IMR-90 (cell line): ENCODE data around the gene SOX6. TPM values are rescaled to one million over a fixed set of nuclear protein-coding genes. Genes with fewer than 3 reads are reported as not detected.
A peak's percentile ranks its signal among the peaks of the same experiment; 100 is the strongest.

ENCODE experiments used
- ATAC-seq: fragments of 200-7000 bp; cut with Tn5 transposase; 2 replicates; pipeline ENCODE4 v1.9.1; 2020; ENCODE audit warnings: low read depth, mild to moderate bottlenecking, moderate library complexity
- BruUV-seq: library from RNA; stranded (reverse); fragments of 400-500 nt; replicated peaks from 2 replicates; lab custom pipeline; 2021; lab: Mats Ljungman, UMichigan
- CTCF ChIA-PET: fragments of 300-600 bp; formaldehyde crosslinking; extraction: SDS; loops from one replicate; lab custom pipeline; 2021; ENCODE audit warnings: antibody characterized with exemption; lab: Yijun Ruan, JAX
- POLR2A ChIA-PET: fragments of 300-600 bp; sonication (Branson Sonifier 250); formaldehyde crosslinking; loops from one replicate; lab custom pipeline; 2022; ENCODE audit warnings: antibody characterized with exemption; ENCODE audit not compliant: unreplicated experiment; lab: Charles Lee
- DNase-seq: peaks from one replicate; pipeline ENCODE4 v3.0.0; 2013
- H2AFZ ChIP-seq: replicated peaks from 2 replicates; pipeline ENCODE3; 2013; ENCODE audit warnings: low read length, mild to moderate bottlenecking; ENCODE audit not compliant: poor library complexity
- H2AK5ac ChIP-seq: 2 replicates; pipeline ENCODE4 v1.6.1; 2013; ENCODE audit warnings: low read depth, low read length, inconsistent platforms
- H2AK9ac ChIP-seq: replicated peaks from 2 replicates; pipeline ENCODE3; 2013; ENCODE audit warnings: mild to moderate bottlenecking, low read depth, low read length, moderate library complexity; ENCODE audit not compliant: poor library complexity
- H2BK120ac ChIP-seq: 2 replicates; pipeline ENCODE4 v1.6.1; 2013; ENCODE audit warnings: low read depth, low read length, inconsistent platforms
- H2BK15ac ChIP-seq: 3 replicates; pipeline ENCODE4 v1.6.1; 2013; ENCODE audit warnings: low read depth, low read length, inconsistent platforms
- H2BK20ac ChIP-seq: 2 replicates; pipeline ENCODE4 v1.6.1; 2013; ENCODE audit warnings: low read depth, mild to moderate bottlenecking, inconsistent platforms, low read length, moderate library complexity
- H2BK5ac ChIP-seq: 2 replicates; pipeline ENCODE4 v1.6.1; 2013; ENCODE audit warnings: mild to moderate bottlenecking, low read depth, low read length, inconsistent platforms; ENCODE audit not compliant: poor library complexity, severe bottlenecking
- H3K14ac ChIP-seq: replicated peaks from 2 replicates; pipeline ENCODE4 v1.6.1; 2013; ENCODE audit warnings: low read depth, low read length, inconsistent platforms
- H3K18ac ChIP-seq: 2 replicates; pipeline ENCODE4 v1.6.1; 2013; ENCODE audit warnings: low read depth, low read length, control low read depth
- H3K23ac ChIP-seq: 2 replicates; pipeline ENCODE4 v1.6.1; 2013; ENCODE audit warnings: low read depth, low read length, inconsistent platforms
- H3K27ac ChIP-seq: 2 replicates; pipeline ENCODE4 v1.5.1; 2013; ENCODE audit warnings: mild to moderate bottlenecking, control low read depth, low read length; ENCODE audit not compliant: insufficient read depth
- H3K27me3 ChIP-seq: 2 replicates; pipeline ENCODE4 v1.6.1; 2013; ENCODE audit warnings: low read length; ENCODE audit not compliant: control insufficient read depth, insufficient read depth
- H3K36me3 ChIP-seq: 2 replicates; pipeline ENCODE4 v1.6.1; 2013; ENCODE audit warnings: low read length, mixed read lengths; ENCODE audit not compliant: control insufficient read depth, insufficient read depth
- H3K4ac ChIP-seq: 2 replicates; pipeline ENCODE4 v1.6.1; 2013; ENCODE audit warnings: low read depth, low read length, inconsistent platforms
- H3K4me1 ChIP-seq: 2 replicates; pipeline ENCODE4 v1.6.1; 2013; ENCODE audit warnings: low read length, mixed read lengths; ENCODE audit not compliant: control insufficient read depth, insufficient read depth
- H3K4me2 ChIP-seq: 2 replicates; pipeline ENCODE4 v1.6.1; 2013; ENCODE audit warnings: low read depth, mild to moderate bottlenecking, control low read depth, low read length, moderate library complexity
- H3K4me3 ChIP-seq: 2 replicates; pipeline ENCODE4 v1.5.1; 2013; ENCODE audit warnings: low read depth, mild to moderate bottlenecking, control low read depth, low read length, moderate library complexity; ENCODE audit not compliant: insufficient read depth
- H3K56ac ChIP-seq: 2 replicates; pipeline ENCODE4 v1.6.1; 2013; ENCODE audit warnings: low read length, inconsistent platforms; ENCODE audit not compliant: insufficient read depth; ENCODE audit errors: extremely low read depth
- H3K79me1 ChIP-seq, 2 experiments: 2 replicates each; pipeline ENCODE4 v1.6.1; 2013; ENCODE audit warnings: low read length in 2 of 2, inconsistent platforms in 1 of 2, low read depth in 1 of 2
- H3K9ac ChIP-seq: 2 replicates; pipeline ENCODE4 v1.6.1; 2013; ENCODE audit warnings: low read depth, low read length, control low read depth
- H3K9me1 ChIP-seq: 2 replicates; pipeline ENCODE4 v1.6.1; 2013; ENCODE audit warnings: low read length, inconsistent platforms; ENCODE audit not compliant: insufficient read depth
- H3K9me3 ChIP-seq: 2 replicates; pipeline ENCODE4 v1.6.1; 2013; ENCODE audit warnings: low read length; ENCODE audit not compliant: control insufficient read depth, insufficient read depth
- H4K20me1 ChIP-seq: 2 replicates; pipeline ENCODE4 v1.6.1; 2013; ENCODE audit warnings: low read length, inconsistent platforms; ENCODE audit not compliant: insufficient read depth
- H4K5ac ChIP-seq: 2 replicates; pipeline ENCODE4 v1.6.1; 2013; ENCODE audit warnings: mild to moderate bottlenecking, low read depth, low read length, control low read depth
- H4K8ac ChIP-seq, 2 experiments: 2 replicates each; pipeline ENCODE4 v1.6.1; 2013; ENCODE audit warnings: low read depth in 2 of 2, low read length in 2 of 2, control low read depth in 1 of 2, inconsistent platforms in 1 of 2
- H4K91ac ChIP-seq: 2 replicates; pipeline ENCODE4 v1.6.1; 2013; ENCODE audit warnings: low read depth, low read length, inconsistent platforms; ENCODE audit not compliant: insufficient read depth
- BHLHE40 ChIP-seq: fragments of 150-350 bp; IDR thresholded peaks from 2 replicates; pipeline ENCODE4 v1.6.1; 2016; ENCODE audit warnings: mild to moderate bottlenecking, low read depth, low read length
- CEBPB ChIP-seq: IDR thresholded peaks from 2 replicates; pipeline ENCODE4 v1.6.1; 2012; ENCODE audit warnings: low read depth, low read length, improper control_type of control experiment
- CHD1 ChIP-seq: IDR thresholded peaks from 2 replicates; pipeline ENCODE4 v1.6.1; 2012; ENCODE audit warnings: low read depth, low read length, improper control_type of control experiment
- CTCF ChIP-seq: conservative IDR thresholded peaks from 2 replicates; pipeline ENCODE4 v1.5.1; 2012; ENCODE audit warnings: mild to moderate bottlenecking, low read depth, low read length, improper control_type of control experiment
- ELK1 ChIP-seq: fragments of 150-350 bp; IDR thresholded peaks from 2 replicates; pipeline ENCODE4 v1.6.1; 2016; ENCODE audit warnings: low read depth, mild to moderate bottlenecking, low read length, moderate library complexity, borderline replicate concordance
- MAFK ChIP-seq: IDR thresholded peaks from 2 replicates; pipeline ENCODE4 v1.6.1; 2012; ENCODE audit warnings: low read depth, low read length, improper control_type of control experiment
- MAZ ChIP-seq: IDR thresholded peaks from 2 replicates; pipeline ENCODE4 v1.6.1; 2012; ENCODE audit warnings: low read depth, mild to moderate bottlenecking, low read length, improper control_type of control experiment, moderate library complexity, borderline replicate concordance
- MXI1 ChIP-seq: IDR thresholded peaks from 2 replicates; pipeline ENCODE4 v1.6.1; 2012; ENCODE audit warnings: low read depth, mild to moderate bottlenecking, low read length, moderate library complexity, borderline replicate concordance
- NFE2L2 ChIP-seq: fragments of 150-350 bp; IDR thresholded peaks from 2 replicates; pipeline ENCODE4 v1.6.1; 2016; ENCODE audit warnings: low read depth, mild to moderate bottlenecking, low read length
- POLR2A ChIP-seq: IDR thresholded peaks from 2 replicates; pipeline ENCODE4 v1.6.1; 2012; ENCODE audit warnings: mild to moderate bottlenecking, low read depth, low read length
- RAD21 ChIP-seq: IDR thresholded peaks from 2 replicates; pipeline ENCODE4 v1.6.1; 2012; ENCODE audit warnings: low read length, improper control_type of control experiment
- RCOR1 ChIP-seq: IDR thresholded peaks from 2 replicates; pipeline ENCODE4 v1.6.1; 2012; ENCODE audit warnings: mild to moderate bottlenecking, low read length, improper control_type of control experiment; ENCODE audit not compliant: insufficient replicate concordance
- RFX5 ChIP-seq: IDR thresholded peaks from 2 replicates; pipeline ENCODE4 v1.8.0; 2012; ENCODE audit warnings: low read depth, mild to moderate bottlenecking, low read length, moderate library complexity
- SMC3 ChIP-seq: fragments of 150-350 bp; IDR thresholded peaks from 2 replicates; pipeline ENCODE4 v1.6.1; 2016; ENCODE audit warnings: low read depth, mild to moderate bottlenecking, antibody characterized with exemption, low read length, moderate library complexity
- USF2 ChIP-seq: fragments of 150-350 bp; IDR thresholded peaks from 2 replicates; pipeline ENCODE4 v1.6.1; 2017; ENCODE audit warnings: mild to moderate bottlenecking, antibody characterized with exemption, low read length, low read depth
- WGBS, 2 experiments: methylation state at CpG; one replicate each; pipeline versions ENCODE4 v1.1.5 to v1.1.7; 2013; ENCODE audit warnings: missing lambda C conversion rate in 2 of 2; ENCODE audit not compliant: insufficient read length in 1 of 2; ENCODE audit errors: extremely low coverage in 2 of 2; 5-methylcytosine and 5-hydroxymethylcytosine counted together
- dilution Hi-C: fragments of 300-500 bp; cut with HindIII; formaldehyde crosslinking; loops from one replicate; pipeline ENCODE4 v1.14.3; 2018; ENCODE audit warnings: low sequenced_read_pairs; ENCODE audit not compliant: unreplicated experiment
- in situ Hi-C: fragments of 300-500 bp; cut with MboI; formaldehyde crosslinking; loops from 3 replicates; pipeline ENCODE4 v1.14.3; 2019; ENCODE audit warnings: low sequenced_read_pairs, inconsistent platforms, mixed read lengths
- intact Hi-C: fragments of 100-400 bp; cut with micrococcal nuclease; formaldehyde crosslinking; loops from 2 replicates; pipeline ENCODE4 v1.10.0; 2022
- polyA plus RNA-seq, 3 experiments: library from polyadenylated mRNA; depleted of rRNA; stranded (reverse); fragments of >200 nt; gene quantifications; 2 replicates each; pipeline ENCODE4 v1.2.3, GENCODE V29; 2012; ENCODE audit warnings: low replicate concordance in 1 of 3
- total RNA-seq: library from RNA; depleted of rRNA; stranded (reverse); fragments of >200 nt; gene quantifications from 2 replicates; pipeline ENCODE4 v1.2.3, GENCODE V29; 2012

Gene SOX6
- total and polyA plus RNA-seq, 2 of the 4 experiments (the other 2 are of a cell fraction): 1.7 to 7.7 TPM

GRCh38 chr11:16216831-16217230 is 139.5 kb downstream of the SOX6 start:
- DNase-seq (no peak), ATAC-seq (no peak)
- Histone ChIP-seq H2AK9ac (no peak overlapping the region), H3K4me1 (no peaks in the 10 kb centered on the region), H3K23ac (no peak overlapping the region), H3K4me2 (no peak overlapping the region), H2BK120ac (no peak overlapping the region), H4K5ac (no peak overlapping the region), H3K18ac (no peak overlapping the region), H3K27me3 (no peaks in the 10 kb centered on the region), H4K91ac (no peak overlapping the region), H4K20me1 (no peaks in the 10 kb centered on the region), H3K27ac (no peak overlapping the region), H3K9ac (no peak overlapping the region), H3K9me1 (no peaks in the 10 kb centered on the region), H3K36me3 (no peaks in the 10 kb centered on the region), H2AFZ (no peak overlapping the region), H2AK5ac (no peak overlapping the region), H4K8ac (no peak overlapping the region), H3K4ac (no peak overlapping the region), H3K9me3 (no peaks in the 10 kb centered on the region), H2BK15ac (no peak overlapping the region), H3K14ac (0 out of 2 replicates have a peak overlapping the region, but pooled peaks have one; percentile 6), H2BK5ac (no peak overlapping the region), H3K79me1 (no peaks in the 10 kb centered on the region), H3K56ac (no peak overlapping the region), H2BK20ac (no peak overlapping the region), H3K4me3 (no peak overlapping the region)
- dilution Hi-C loops: no loop called here
- BruUV-seq: no TSS peak
- ChIA-PET POLR2A (no interaction called here), CTCF (no interaction called here)
- in situ Hi-C loops: no loop called here
- TF ChIP-seq CHD1 (no peak), USF2 (no peak), RCOR1 (no peak), MAZ (no peak), BHLHE40 (no peak), NFE2L2 (no peak), CTCF (no peak), RAD21 (no peak), RFX5 (no peak), MAFK (no peak), SMC3 (no peak), ELK1 (no peak), CEBPB (no peak), POLR2A (no peak), MXI1 (no peak)
- intact Hi-C loops: no loop called here
- WGBS, 2 experiments: 100% methylated on average over 1 of the region's 3 CpGs; no CpG with 5 or more reads in 1 of the 2 experiments
